Tibial nerve (tissue), 4 donors: Measurements from ENCODE around the gene CAP1. TPM values are rescaled to one million over a fixed set of nuclear protein-coding genes. Genes with fewer than 3 reads are reported as not detected.
"Not testable (repeated sequence)": the region's sequence is repeated elsewhere in the genome, so short reads cannot be mapped to it uniquely, and the experiment has no call there.

Experiments used
- DNase-seq, 2 donors: peaks; one replicate each; pipeline ENCODE4 v3.0.0-alpha.2; 2019; ENCODE audit warnings: low spot score in 2 of 2
- H3K27ac ChIP-seq, 4 donors: fragments of 200-600 bp; sonication (generic) in 3 of 4; one replicate each; pipeline ENCODE4 v1.5.1; 2017 to 2019; ENCODE audit warnings: mild to moderate bottlenecking in 1 of 4
- H3K27me3 ChIP-seq, 2 donors: fragments of 200-600 bp; sonication (generic) in 1 of 2; one replicate each; pipeline versions ENCODE4 v1.5.1 to v1.6.0; 2017 to 2019
- H3K36me3 ChIP-seq, 3 donors: fragments of 200-600 bp; sonication (generic); one replicate each; pipeline ENCODE4 v1.5.1; 2018 to 2019
- H3K4me1 ChIP-seq, 4 donors: fragments of 200-600 bp; sonication (generic) in 3 of 4; one replicate each; pipeline ENCODE4 v1.5.1; 2017 to 2019
- H3K4me3 ChIP-seq, 4 donors: fragments of 200-600 bp; sonication (generic) in 3 of 4; one replicate each; pipeline ENCODE4 v1.5.1; 2017 to 2019; ENCODE audit warnings: mild to moderate bottlenecking in 1 of 4, moderate library complexity in 1 of 4
- H3K9me3 ChIP-seq, 4 donors: fragments of 200-600 bp; sonication (generic) in 3 of 4; one replicate each; pipeline ENCODE4 v1.5.1; 2017 to 2019
- EP300 ChIP-seq, 2 donors: sonication (generic); formaldehyde crosslinking; IDR thresholded peaks; one replicate each; pipeline ENCODE4 v1.6.1; 2017; ENCODE audit warnings: antibody characterized with exemption in 2 of 2, mild to moderate bottlenecking in 1 of 2
- POLR2A ChIP-seq, 2 donors: fragments of 450-650 bp; IDR thresholded peaks; one replicate each; pipeline ENCODE4 v1.6.1; 2017; ENCODE audit warnings: antibody characterized with exemption in 2 of 2, mild to moderate bottlenecking in 2 of 2, moderate library complexity in 2 of 2
- WGBS, 2 donors: methylation state at CpG; one replicate each; pipeline ENCODE4 v1.1.5; 2018; 5-methylcytosine and 5-hydroxymethylcytosine counted together
- total RNA-seq, 4 donors: library from RNA; depleted of rRNA; stranded (reverse); fragments of >200 nt; gene quantifications; one replicate each; pipeline ENCODE4 v1.1.0, GENCODE V29; 2016
- TF ChIP-seq, protein P1 (sequence below), 5 experiments: fragments of 200-600 bp in 3 of 5; fragments of 450-650 bp in 2 of 5; sonication (generic) in 3 of 5; IDR thresholded peaks; one replicate each; pipeline ENCODE4 v1.5.1; 2016 to 2019; ENCODE audit warnings: antibody characterized with exemption in 5 of 5, mild to moderate bottlenecking in 3 of 5, moderate library complexity in 2 of 5

CAP1 gene
- total RNA-seq, 4 donors from 2014 or later = 210 to 281 (median 227) TPM

DNA sequence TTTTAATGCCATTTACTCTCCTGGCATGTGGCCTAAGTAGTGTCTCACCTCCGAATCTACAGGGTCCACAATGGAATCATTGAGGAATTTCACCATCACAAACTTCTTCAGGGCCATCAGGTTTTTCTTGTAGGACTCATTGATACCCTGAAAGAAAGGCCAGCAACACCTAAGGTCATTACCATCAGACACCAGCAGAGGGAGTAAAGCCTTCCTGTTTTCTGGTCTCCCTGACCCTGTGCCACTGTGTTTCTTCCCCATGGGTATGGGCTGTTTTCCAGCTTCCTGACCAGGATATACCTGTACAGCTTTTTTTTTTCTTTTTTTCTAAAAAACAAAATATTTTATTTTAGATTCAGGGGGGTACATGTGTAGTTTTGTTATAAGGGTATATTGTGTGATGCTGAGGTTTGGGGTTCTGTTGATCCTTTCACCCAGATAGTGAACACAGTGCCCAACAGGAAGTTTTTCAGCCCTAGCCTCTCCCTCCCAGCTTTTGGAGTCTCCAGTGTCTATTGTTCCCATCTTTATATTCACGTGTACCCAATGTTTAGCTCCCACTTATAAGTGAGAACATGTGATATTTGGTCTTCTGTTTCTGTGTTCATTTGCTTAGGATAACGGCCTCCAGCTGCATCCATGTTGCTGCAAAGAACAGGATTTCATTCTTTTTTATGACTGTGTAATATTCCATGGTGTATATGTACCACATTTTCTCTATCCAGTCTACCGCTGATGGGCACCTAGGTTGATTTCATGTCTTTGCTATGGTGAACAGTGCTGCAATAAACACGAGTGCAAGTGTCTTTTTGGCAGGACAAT is 38.2 kb downstream of the CAP1 start:
- H3K27ac ChIP-seq = peak overlapping the region in 2 of 4 donors; percentile 68 to 84
- 91 to 92% methylated on average over 5 of the region's 5 CpGs for WGBS, 2 donors
- peak in 1 of 2 donors; percentile 55 for DNase-seq
- H3K9me3 ChIP-seq = no peaks in the 10 kb centered on the region
- no peak overlapping the region for H3K4me3 ChIP-seq
- TF ChIP-seq, protein P1, sequence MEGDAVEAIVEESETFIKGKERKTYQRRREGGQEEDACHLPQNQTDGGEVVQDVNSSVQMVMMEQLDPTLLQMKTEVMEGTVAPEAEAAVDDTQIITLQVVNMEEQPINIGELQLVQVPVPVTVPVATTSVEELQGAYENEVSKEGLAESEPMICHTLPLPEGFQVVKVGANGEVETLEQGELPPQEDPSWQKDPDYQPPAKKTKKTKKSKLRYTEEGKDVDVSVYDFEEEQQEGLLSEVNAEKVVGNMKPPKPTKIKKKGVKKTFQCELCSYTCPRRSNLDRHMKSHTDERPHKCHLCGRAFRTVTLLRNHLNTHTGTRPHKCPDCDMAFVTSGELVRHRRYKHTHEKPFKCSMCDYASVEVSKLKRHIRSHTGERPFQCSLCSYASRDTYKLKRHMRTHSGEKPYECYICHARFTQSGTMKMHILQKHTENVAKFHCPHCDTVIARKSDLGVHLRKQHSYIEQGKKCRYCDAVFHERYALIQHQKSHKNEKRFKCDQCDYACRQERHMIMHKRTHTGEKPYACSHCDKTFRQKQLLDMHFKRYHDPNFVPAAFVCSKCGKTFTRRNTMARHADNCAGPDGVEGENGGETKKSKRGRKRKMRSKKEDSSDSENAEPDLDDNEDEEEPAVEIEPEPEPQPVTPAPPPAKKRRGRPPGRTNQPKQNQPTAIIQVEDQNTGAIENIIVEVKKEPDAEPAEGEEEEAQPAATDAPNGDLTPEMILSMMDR (IDR thresholded peaks at IDR 0.05) = peak; percentile 49 to 73 (median 51)
- TF ChIP-seq EP300 (IDR thresholded peaks at IDR 0.05) = peak in 1 of 2 donors; percentile 20
- TF ChIP-seq POLR2A (IDR thresholded peaks at IDR 0.05) = no peak
- H3K27me3 ChIP-seq = no peaks in the 10 kb centered on the region
- H3K36me3 ChIP-seq = peaks cover 0 to 38% (median 5%) of the 10 kb centered on the region in 3 donors
- peaks cover 0 to 24% (median 11%) of the 10 kb centered on the region in 4 donors for H3K4me1 ChIP-seq

DNA sequence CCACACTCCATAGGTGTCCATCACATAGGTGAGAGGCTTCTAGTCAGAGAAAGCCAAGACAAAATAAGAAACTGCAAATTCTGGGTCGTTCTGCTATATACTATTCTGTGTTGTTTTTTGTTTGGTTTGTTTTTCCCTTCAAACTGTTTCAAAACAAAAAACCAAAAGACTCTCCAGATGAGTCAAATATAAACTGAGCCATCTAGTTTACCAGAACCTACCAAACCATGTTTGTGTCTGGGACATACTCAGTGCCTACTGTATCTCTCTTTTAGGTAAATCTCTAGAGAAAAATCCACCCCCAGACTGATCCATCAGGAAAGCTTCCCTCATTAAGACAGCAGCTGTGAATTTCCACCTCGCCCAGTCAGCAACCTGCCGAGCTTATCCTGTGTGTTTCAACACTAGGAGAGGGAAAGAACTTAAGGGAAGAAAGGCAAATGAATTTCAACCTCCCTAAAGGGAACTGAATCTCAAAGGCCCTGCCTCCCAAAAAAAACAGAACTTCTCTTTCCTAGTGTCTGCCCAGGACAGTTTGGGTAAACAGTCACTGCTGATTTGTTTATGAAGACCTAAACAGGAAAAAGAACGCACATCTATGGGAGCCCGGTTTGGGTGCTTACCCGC is 39.4 kb downstream of the CAP1 start:
- Histone ChIP-seq H3K4me3 (no peak overlapping the region), H3K36me3 (peaks cover 0 to 28% (median 0%) of the 10 kb centered on the region in 3 donors), H3K27me3 (no peaks in the 10 kb centered on the region), H3K27ac (peak overlapping the region in 2 of 4 donors; percentile 3 to 29), H3K4me1 (peaks cover 0 to 29% (median 11%) of the 10 kb centered on the region in 4 donors), H3K9me3 (no peaks in the 10 kb centered on the region)
- DNase-seq = no peak
- WGBS, 2 donors = 84 to 89% methylated on average over 6 of the region's 6 CpGs
- TF ChIP-seq POLR2A (IDR thresholded peaks at IDR 0.05) = no peak
- peak in 1 of 2 donors; percentile 7 for TF ChIP-seq EP300 (IDR thresholded peaks at IDR 0.05)
- TF ChIP-seq, protein P1 (IDR thresholded peaks at IDR 0.05) = no peak

DNA sequence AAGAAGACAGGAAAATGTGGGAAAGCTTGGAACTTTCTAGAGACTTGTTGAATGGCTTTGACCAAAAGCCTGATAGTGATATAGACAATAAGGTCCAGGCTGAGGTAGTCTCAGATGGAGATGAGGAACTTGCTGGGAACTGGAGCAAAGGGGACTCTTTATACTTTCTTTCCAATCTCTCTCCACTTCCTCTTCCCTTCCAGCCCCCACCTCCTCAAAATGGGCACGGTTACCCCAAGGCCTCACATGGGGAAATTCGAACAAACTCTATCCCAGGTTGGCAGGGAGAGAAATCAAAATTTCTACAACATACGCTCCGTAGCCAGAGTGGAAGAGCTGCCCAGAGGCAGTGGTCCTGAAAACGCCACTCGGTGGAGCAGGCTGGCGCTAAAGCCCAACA is 41.3 kb downstream of the CAP1 start:
- Histone ChIP-seq H3K9me3 (no peaks in the 10 kb centered on the region), H3K4me1 (peaks cover 0 to 22% (median 7%) of the 10 kb centered on the region in 4 donors), H3K27me3 (no peaks in the 10 kb centered on the region), H3K27ac (peak overlapping the region in 1 of 4 donors; percentile 45), H3K4me3 (no peak overlapping the region), H3K36me3 (peaks cover 0 to 35% (median 0%) of the 10 kb centered on the region in 3 donors)
- 62 to 79% methylated on average over 7 of the region's 7 CpGs for WGBS, 2 donors
- TF ChIP-seq POLR2A (IDR thresholded peaks at IDR 0.05) (no peak), EP300 (IDR thresholded peaks at IDR 0.05) (no peak)
- TF ChIP-seq, protein P1 (IDR thresholded peaks at IDR 0.05) = no peak
- DNase-seq = no peak

DNA sequence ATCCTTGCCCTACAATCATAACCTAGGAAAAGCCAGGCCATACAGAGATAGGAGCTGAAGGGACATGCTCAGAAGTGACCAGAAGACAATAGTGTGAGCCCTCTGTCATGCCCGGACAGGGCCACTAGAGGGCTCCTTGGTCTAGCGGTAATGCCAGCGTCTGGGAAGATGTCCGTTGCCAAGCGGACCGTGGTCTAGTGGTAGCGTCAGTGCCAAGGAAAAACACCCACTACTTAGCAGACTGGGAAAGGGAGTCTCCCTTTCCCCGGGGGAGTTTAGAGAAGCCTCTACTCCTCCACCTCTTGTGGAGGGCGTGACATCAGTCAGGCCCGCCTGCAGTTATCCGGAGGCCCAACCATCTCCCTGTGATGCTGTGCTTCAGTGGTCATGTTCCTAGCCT is 44.2 kb downstream of the CAP1 start:
- H3K27ac ChIP-seq, H3K9me3 ChIP-seq, H3K27me3 ChIP-seq, H3K4me3 ChIP-seq, H3K4me1 ChIP-seq: not testable (repeated sequence)
- peak in 1 of 2 donors; percentile 25 for TF ChIP-seq EP300 (IDR thresholded peaks at IDR 0.05)
- TF ChIP-seq, protein P1 (IDR thresholded peaks at IDR 0.05) = peak; percentile 29 to 74 (median 70)
- peaks cover 0 to 59% (median 0%) of the 10 kb centered on the region in 3 donors for H3K36me3 ChIP-seq
- 8 to 15% methylated on average over 11 of the region's 11 CpGs for WGBS, 2 donors
- DNase-seq = peak; percentile 67 to 79
